NCI-H1105 (cell line): Measurements from ENCODE around the gene PLEKHG1.

Source experiments
- DNase-seq: peaks from one replicate; lab custom pipeline; 2025; lab: John Stamatoyannopoulos, UW

Gene PLEKHG1

DNA sequence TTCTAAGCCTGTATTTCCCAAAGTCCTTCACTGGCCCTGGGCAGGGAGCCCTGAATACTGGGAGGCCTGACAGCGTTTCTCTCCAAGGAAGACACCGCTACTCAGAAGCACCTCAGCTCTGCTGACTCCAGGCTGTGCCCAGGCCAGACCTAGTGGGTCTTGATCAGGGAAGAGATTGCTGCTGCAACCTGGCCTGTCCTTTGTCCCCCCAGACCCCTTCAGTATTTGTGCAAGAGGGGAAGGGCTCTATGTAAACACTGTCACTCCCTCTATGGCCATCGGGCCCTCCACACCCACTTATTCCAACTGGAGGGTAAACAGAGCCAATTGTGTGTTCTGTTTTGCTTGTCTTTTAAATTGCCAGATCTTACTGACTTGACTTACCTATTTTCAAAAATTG lies 20.6 kb downstream of the PLEKHG1 start:
- no peak for DNase-seq

DNA sequence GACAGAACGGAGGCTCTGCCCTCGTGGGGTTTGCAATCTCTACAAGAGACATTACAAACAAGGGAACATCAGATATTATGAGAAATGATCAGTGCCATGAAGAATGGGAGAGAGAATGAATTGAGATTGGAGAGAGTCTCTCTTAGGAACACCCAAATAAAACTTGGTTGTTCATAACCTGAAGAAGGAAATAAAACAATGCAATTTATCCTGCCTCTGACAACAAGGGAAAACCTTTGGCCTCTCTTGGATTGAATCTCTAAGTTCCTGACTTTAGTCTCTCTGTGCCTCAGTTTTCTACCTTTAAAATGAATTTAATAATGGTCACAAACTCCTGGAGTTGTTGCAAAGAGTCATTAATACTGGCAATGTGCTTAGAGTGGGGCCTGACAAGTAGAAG lies 21.1 kb downstream of the PLEKHG1 start:
- DNase-seq: no peak

DNA sequence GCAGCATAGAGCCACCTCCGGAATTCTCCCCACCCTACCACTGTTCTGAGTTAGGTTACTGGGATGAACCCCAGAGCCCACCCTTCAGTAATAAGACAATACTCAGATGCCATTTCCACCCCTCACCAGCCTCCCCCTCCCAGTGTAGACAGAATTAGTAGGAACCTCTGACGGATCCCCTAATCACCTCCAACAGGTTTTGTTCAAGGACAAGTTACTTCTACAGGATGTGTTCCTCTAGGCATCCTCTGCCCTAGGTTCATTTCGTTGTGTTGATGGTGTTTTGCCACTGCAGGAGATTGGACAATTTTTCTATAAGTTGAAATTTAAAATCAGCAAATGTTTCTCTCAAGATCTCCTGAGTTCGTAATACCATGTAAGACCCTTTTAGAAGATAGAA lies 22.8 kb downstream of the PLEKHG1 start:
- DNase-seq: no peak

DNA sequence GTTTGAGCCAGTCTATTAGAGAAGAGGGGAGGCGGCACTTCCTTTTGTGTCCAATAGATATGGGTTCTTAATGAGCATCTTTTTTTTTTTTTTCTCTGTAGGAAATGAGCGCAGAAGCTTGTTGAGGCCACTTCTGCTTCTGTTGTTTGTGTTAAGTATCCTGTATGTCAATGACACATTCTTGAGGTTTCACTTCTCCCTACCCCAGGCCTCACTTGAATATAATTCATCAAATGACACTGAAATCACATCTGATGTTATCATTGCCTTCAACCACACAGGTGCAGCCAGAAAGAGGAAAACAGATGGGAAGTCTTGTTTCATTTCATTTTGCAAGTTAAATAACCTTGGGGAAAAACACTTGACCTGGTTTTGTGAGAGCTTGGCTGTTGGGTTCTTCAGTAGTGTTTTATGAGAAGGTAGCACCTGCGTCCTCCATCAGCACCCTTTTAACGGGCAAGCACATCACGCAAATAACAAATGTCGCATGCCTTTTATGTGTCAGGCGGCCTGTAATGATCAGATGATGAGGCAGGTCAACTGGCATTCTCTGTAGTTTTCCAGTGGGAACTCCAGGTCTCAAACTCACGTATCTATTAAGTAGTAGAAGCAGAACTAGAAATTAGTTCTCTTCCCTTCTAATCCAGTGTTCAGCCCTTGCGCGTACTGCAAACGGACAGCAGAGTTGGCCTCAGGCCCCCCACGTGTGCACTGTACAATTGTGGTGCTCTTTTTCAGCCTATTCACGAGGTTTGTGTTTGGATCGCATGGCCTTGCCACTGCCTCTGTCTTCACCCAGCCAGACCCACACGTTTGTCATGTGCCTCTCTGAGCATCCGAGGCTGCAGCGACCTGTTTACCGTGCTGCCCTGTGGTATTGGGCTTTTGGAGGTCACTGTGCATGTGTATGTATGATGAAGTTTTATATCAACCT lies 23.5 kb downstream of the PLEKHG1 start:
- peak; percentile 68 for DNase-seq

DNA sequence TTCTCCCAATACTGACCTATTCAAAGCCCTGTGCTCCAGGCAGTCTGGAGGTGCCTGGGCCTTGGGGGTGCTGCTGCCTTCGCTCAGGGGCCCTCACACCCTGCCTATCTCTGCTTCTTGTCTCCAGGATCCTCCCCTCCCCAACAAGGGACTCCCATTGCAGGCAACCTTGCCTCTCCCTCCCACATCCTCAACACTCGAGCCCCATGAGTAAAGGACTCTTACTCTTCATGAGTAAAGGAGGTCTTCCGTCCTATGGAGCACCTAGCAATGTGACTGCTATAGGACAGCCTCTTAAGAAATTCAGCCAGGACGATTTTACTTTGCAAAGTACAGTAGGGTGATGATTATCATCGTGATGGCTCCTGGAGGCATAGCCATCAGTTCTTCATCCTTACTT lies 24.5 kb downstream of the PLEKHG1 start:
- DNase-seq: no peak

DNA sequence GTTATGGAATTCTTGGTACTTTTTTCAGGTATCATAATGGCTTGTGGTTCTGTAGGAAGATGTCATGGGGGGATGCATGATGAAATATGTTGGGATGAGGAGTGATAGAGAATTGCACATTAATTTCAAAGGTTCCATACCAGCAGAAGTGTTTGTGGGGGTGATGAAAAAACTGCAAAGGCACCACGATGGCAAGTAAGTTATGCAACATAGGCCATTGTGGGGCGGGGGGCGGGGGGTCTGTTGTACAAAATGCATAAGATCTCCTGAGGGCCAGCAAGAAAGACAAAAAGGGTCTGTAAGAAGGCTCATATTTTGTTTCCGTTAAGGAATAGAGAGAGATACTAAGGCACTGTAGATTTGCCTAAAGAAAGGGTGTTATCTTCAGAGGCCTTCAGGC lies 26.2 kb downstream of the PLEKHG1 start:
- DNase-seq: no peak

DNA sequence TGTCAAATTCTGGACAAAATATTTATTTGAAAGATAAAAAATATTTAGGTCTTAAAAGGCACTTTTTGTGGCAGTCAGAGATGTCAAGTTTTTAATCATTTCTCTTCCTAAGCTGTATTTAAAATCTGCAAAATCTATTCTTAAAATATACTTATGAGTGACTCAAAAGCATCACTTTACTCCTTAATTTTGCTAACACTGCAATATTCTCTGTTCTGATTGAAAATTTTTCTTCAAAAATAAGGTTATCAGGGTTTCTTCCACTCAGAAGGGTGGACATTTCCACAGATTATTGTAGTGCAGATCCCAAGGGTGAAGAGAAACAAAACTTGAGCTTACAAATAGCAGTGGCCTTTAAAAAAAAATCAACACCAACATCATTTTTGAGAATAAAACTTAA lies 27.5 kb downstream of the PLEKHG1 start:
- DNase-seq: no peak

DNA sequence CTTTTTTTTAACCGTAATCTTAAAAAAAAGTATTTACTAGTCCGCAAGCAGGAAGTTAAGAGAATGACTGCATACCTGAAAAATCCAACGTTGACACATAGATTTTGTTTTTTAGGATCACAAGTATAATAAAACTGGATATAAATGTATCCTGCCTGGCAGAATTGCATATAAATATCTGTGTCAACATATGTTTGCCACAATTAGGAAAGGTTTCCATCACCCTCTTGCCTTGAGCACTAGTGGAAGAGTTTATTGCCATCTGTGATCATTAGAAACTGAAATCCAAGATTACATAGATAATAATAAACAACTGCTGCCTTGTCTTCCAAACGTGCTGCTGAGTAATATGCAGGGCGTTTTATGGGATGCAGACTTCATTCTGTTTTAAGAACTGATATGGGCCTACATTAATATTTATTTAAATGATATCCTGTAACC lies 27.9 kb downstream of the PLEKHG1 start:
- DNase-seq: no peak

DNA sequence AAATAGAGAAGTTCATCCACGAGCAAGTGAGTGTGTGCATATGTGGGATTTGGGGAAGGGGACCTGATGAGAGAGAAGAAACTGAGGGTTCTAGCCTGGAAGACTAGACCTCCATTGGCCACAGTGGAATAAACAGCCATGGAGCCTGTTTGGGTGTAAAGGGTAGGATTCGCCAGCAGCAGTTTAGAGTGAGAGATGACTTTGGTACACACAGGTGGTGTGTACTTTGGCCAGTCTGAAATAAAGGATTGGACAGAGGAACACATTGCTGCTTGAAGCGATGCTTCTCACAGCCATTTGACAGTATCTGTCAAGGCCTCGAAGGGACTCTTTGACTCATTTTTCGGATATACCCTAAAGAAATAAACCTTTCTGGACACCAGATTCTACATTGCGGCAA lies 29.2 kb downstream of the PLEKHG1 start:
- no peak for DNase-seq

DNA sequence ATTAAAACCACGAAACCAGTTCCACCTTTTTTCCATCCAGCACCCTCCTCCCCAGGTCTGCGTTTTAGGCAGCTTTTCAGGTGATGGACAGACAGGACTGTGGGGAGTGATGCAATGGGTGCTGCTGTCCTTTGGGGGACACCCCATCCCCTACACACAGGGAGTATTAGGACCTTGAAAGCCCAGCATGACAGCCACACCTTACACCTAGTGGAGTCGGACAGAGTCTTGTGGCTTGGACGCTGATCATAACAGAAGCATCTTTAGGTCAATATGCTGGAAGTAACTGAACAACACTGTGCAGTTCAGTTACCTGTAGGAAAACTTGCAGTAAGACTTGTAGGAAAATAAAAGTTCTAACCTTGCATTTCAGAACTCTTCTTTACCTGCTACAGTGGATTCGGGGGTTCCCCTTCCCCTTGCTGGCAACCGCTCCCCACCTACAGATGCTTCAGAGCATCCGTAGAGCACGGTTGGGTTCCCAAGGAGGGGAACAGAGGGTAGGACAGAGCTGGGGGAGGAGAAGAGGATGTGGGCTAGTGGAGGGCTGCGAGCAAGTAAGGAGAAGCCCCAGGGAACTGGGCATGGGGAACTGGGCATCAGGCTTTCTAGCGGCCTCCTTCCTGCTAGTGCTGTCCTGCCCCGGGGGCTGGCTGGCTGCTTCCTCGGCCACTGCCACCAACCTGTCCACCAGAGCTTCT lies 31.7 kb downstream of the PLEKHG1 start:
- no peak for DNase-seq

DNA sequence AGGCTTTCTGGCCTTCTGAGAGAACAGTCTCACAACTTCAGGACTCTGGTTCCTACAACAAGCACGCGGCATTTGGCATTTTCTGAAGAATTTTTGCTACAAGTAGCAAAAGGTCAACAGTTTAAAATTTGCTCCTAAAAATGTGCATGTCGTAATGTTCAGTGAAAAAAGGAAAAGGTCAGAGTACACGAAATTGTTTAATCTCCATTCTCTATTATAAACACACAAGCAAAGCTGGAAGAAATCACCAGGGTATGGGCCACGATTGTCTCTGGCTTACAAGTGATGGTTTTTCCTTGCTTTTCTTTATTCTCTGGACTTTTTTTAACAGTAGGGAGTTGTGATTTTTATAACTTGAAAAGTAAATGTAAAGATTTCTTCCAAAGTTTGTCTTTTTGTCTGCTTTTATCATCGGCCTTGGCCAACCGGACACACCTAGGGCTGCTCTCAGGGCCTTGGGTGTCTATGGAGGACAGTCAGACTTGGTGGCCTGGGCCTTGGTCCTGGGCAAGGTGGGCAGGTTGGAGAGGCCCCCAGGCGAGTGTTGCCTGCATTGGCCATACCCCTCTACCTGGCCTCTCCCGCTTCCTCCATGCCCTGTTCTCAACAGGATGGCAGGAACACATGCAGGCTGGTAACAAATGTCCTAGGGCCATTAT lies 32.4 kb downstream of the PLEKHG1 start:
- DNase-seq: no peak

DNA sequence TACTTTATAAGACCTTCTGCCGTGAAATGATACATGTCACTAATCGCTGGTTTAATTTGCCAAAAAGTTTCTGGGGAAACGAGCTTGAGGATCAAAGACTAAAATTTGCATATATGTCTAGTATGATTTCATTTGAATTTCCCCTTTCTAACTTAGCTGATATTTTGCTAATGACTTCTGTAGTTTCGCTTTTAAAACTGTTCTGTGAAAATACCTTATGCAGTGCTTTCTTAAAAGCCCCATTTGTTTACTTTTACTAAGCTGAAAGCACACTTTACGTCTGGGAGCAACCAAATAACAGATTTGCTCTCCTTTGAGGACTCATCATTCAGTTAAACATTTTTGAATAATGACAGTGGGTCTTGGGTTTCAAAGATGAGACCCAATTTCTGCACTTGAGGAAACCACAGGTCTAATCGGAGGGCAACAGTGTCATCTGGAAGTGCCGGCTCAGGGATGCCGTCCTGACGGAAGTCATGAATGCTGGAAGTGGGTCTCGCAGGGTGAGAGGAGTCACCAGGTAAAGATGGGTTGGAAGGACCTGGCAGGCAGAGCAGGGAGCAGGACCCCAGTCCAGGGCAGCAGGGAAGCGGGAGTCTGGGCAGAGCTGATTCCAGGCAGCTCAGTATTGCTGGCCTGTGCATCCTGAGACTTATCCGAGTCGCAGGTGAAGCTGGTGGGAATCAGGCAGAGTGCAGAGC lies 33.2 kb downstream of the PLEKHG1 start:
- DNase-seq: no peak

DNA sequence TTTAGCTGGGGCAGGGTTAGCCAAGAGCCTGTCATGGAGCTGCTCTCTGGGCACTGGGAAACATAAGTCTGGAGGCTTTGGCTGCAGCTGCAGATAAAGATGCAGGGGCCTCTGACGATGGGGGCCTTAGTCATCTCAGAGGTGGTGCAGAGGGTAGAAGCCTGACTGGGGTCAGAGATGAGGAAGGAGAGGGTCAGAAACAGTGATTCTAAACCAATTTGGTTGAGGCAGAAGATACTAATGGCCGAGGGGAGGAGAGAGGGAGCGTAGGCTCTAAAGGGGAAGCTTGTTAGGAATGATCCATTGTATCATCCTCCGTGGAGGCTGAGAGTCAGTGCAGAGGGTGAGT lies 33.8 kb downstream of the PLEKHG1 start:
- DNase-seq: no peak

DNA sequence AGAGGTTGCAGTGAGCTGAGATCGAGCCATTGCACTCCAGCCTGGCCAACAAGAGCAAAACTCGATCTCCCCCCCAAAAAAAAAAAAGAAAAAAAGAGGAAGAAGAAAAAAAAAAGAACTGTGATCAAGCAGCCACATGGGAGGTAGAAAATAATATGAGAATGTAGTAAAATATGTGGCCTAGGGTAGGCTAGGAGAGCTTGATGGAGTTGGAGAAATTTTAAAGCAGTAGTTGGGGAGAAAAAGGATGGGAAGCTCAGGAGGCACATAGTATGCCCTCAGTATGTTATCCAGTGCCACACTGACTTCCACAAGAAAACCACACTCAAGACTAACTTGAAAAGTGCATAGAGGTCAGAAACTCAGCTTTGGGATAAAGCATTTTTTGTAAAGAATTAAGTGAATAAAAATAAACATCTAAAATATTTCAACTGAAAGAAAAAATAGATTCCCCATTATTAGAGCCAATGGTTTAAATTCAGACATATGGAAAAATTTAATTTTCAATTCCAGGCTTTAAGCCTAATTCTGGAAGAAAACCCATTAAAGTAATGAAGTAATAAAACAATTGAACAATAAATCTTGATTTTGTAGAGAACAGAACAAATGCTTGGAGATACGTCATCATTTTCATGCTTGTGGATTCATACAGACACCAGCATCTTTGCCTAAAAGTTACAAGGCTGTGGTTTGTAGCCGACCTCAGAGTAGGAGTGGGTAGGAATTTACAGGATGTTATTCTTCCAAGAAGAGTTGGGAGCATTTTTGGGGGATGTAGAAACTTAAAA lies 34.7 kb downstream of the PLEKHG1 start:
- DNase-seq: no peak

DNA sequence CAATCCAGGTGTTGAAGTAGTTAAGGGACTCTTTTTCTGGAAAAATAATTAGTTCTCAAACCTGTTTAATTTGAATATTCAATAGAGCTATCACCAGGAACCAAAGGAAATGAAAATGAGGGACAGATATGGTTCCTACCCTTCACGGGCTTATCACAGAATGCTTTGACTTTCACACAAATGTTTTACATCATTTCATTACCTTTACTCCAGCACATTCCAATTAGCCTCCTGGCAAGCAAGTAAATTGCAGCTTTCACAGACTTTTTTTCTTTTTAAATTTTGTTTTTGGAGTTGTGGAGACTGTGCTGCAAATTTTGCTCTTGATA lies 35.2 kb downstream of the PLEKHG1 start:
- DNase-seq: no peak

DNA sequence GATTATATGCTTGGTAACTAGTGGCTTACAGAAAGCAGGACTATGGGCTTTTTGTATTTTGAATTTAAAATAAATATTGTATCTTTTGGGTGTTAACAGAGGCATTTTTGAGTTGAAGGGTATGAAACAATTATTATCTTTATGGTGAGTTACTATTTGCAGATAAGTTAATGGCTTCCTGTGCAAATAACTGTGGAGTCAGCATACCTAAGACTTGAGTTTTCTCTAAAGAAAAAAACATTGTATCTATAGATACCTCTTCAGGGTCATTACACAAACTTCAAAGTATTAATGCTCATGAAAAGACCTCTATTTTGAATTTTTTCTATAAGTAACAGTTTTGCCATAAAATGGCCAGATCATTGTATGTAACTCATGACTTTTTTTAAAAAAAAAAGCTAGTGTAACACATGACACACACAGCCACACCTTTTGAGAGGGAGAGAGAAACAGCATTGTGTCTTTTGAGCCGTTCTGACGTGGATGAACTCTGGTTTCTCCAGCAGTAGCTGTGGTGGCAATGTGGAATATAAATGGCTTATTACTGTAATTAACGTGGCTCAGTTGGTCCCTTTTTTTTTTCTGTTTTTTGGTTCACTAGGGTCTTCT lies 36.3 kb downstream of the PLEKHG1 start:
- no peak for DNase-seq

DNA sequence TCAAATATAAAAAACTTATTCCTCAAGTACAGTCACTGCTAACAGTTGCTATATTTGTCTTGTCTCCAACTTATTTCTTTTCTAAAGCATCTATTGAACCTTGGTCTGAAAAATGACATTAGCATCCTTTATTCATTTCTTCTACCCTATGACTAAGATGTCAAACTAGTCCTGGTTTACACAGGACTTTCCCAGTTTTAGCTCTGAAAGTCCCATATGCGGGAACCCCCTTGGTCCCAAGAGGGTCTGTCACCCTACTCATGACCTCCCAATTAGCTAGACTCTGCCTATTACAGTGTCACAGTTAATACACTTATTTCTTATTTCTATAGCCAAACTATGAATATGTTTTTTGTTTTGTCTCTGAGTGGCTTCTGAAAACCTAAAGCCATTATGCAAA lies 37.1 kb downstream of the PLEKHG1 start:
- no peak for DNase-seq

DNA sequence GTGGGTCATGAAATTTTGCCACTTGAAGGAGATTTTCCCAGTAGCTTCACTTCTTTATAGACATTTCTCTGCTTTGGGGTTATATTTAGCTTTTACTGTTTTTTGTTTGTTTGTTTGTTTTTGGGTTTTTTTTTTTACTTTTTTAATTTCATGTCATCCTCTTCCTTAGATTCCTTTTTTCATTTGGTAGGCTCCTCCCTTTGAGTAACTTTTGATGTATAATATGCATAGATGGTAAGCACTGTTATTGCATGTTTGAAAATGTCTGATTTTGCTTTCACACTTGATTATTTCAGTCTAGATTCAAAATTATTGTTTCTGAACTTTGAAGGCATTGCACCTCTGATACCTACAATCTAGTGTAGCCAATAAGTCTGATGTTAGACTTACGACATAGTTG lies 37.6 kb downstream of the PLEKHG1 start:
- no peak for DNase-seq

DNA sequence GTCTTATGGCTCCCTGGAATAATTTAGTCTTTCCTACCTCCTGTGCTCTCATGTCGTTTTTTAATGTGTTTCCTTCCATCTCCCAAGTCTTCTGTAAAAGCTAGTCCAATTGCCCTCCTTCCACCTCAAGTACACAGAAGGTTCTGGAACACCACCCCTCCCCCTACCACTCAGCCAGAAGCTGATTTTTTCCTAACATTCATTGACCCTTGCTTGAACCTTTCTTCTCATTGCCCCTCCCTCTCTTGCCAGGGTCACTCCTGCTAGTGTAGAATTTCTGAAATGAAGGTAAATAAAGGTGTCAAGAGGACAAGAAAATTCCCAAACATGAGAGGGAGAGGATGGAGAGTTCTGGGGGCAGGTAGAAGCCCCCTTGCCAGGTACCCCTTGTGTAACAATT lies 38.6 kb downstream of the PLEKHG1 start:
- DNase-seq: no peak

DNA sequence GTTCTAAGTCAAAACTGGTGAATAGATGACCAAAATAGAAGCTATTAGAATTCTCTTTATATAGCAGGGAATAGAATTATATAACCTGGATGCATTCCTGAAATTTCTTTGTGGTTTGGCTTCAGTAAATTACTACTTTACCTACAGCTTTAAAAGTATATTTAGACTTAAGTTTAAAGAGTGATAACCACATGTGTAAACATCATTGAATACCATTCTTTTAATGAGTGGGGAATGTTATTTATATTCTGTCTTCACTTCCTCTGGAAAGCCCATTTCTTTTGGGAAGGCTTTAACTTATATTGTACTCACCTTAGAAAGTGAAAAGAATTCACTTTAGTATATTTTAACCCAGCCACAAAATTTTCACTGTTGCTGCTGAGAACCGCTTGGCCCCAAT lies 39.1 kb downstream of the PLEKHG1 start:
- DNase-seq: no peak

DNA sequence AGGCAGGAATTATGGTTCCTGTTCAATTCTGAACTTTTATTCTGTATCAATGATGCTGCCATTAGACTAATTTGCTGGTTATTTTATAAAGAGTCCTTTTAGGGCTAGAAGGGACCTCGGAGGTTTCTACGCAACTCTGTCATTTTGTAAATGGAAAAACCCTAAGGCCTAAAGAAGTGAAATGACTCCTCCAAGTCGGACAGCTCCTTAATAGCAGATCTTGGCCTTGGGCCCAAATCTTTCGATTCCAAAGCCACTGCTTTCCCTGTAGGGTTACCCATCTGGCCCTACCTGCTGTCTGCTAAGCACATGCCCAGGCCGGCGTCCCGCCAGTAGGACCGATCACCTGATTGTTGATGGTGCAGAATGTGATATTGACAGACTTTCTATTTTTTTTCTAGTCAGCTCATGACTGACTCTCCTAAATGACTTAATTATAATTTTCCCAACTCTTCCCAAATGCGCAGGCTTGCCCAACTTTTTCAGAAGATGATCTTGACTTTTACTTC lies 40.2 kb downstream of the PLEKHG1 start:
- DNase-seq: no peak
